SK-N-SH (cell line): ENCODE measurements around the gene PPP1R16B. TPM values are rescaled to one million over a fixed set of nuclear protein-coding genes. Genes with fewer than 3 reads are reported as not detected.

Experiments
- CTCF ChIA-PET: fragments of 300-600, 350-600 bp; formaldehyde crosslinking; extraction: SDS; loops from one replicate; lab custom pipeline; 2021; lab: Yijun Ruan, JAX
- POLR2A ChIA-PET: fragments of 350-600 bp; sonication (Branson Sonifier 250); formaldehyde crosslinking; extraction: SDS; loops from one replicate; lab custom pipeline; 2020; ENCODE audit warnings: antibody characterized with exemption, inconsistent platforms; lab: Yijun Ruan, JAX
- DNase-seq: peaks from one replicate; pipeline ENCODE4 v3.0.0; 2012
- H2AFZ ChIP-seq: fragments of 200-600 bp; sonication (generic); 2 replicates; pipeline ENCODE4 v1.8.1; 2016; ENCODE audit warnings: antibody characterized with exemption, mild to moderate bottlenecking, low read depth
- H3F3A ChIP-seq: fragments of 200-600 bp; sonication (generic); replicated peaks from 2 replicates; pipeline ENCODE3; 2016; ENCODE audit warnings: antibody characterized with exemption, mild to moderate bottlenecking; ENCODE audit not compliant: insufficient read depth
- H3K27ac ChIP-seq, 2 experiments: fragments of 200-500 bp in 1 of 2; fragments of 200-600 bp in 1 of 2; sonication (Bioruptor generic) in 1 of 2; sonication (generic), shearing (Covaris generic) in 1 of 2; 2 replicates each; pipeline versions ENCODE4 v1.5.1 to v1.6.1; 2014 to 2016; ENCODE audit warnings: low read depth in 2 of 2, inconsistent platforms in 1 of 2, low read length in 1 of 2, mild to moderate bottlenecking in 1 of 2, mixed read lengths in 1 of 2
- H3K27me3 ChIP-seq: fragments of 200-600 bp; sonication (generic), shearing (Covaris generic); 2 replicates; pipeline ENCODE4 v1.6.1; 2016; ENCODE audit warnings: mixed run types; ENCODE audit not compliant: insufficient read depth
- H3K36me3 ChIP-seq, 2 experiments: fragments of 200-500 bp in 1 of 2; fragments of 200-600 bp in 1 of 2; sonication (Bioruptor generic) in 1 of 2; sonication (generic) in 1 of 2; replicated peaks in 1 of 2; 2 replicates each; pipeline versions ENCODE3 to v1.5.1; 2014 to 2016; ENCODE audit warnings: low read length in 1 of 2, mild to moderate bottlenecking in 1 of 2; ENCODE audit not compliant: insufficient read depth in 2 of 2, control insufficient read depth in 1 of 2
- H3K4me1 ChIP-seq, 2 experiments: fragments of 200-500 bp in 1 of 2; fragments of 200-600 bp in 1 of 2; sonication (Bioruptor generic) in 1 of 2; sonication (generic), shearing (Covaris generic) in 1 of 2; 2 replicates each; pipeline versions ENCODE4 v1.5.1 to v1.6.1; 2014 to 2016; ENCODE audit warnings: low read depth in 1 of 2, low read length in 1 of 2, mixed run types in 1 of 2; ENCODE audit not compliant: insufficient read depth in 2 of 2, control insufficient read depth in 1 of 2
- H3K4me2 ChIP-seq: fragments of 200-600 bp; sonication (generic), shearing (Covaris generic); 2 replicates; pipeline ENCODE4 v1.6.1; 2017; ENCODE audit warnings: mixed run types
- H3K4me3 ChIP-seq, 2 experiments: fragments of 200-500 bp in 1 of 2; fragments of 200-600 bp in 1 of 2; sonication (Bioruptor generic) in 1 of 2; sonication (generic), shearing (Covaris generic) in 1 of 2; 2 replicates each; pipeline versions ENCODE4 v1.5.1 to v1.8.1; 2014 to 2016; ENCODE audit warnings: low read depth in 2 of 2, inconsistent platforms in 1 of 2, low read length in 1 of 2, mild to moderate bottlenecking in 1 of 2, mixed read lengths in 1 of 2, moderate library complexity in 1 of 2
- H3K79me2 ChIP-seq: fragments of 200-600 bp; sonication (generic); 2 replicates; pipeline ENCODE4 v1.8.1; 2017; ENCODE audit warnings: mild to moderate bottlenecking; ENCODE audit not compliant: insufficient read depth
- H3K9ac ChIP-seq: fragments of 200-600 bp; sonication (generic); 2 replicates; pipeline ENCODE4 v1.6.1; 2017; ENCODE audit warnings: mixed run types
- H3K9me2 ChIP-seq: fragments of 200-600 bp; sonication (generic); 2 replicates; pipeline ENCODE4 v1.6.1; 2017; ENCODE audit warnings: mixed run types
- H3K9me3 ChIP-seq: fragments of 200-600 bp; sonication (generic); 2 replicates; pipeline ENCODE4 v1.6.1; 2017; ENCODE audit warnings: mixed run types, mild to moderate bottlenecking, moderate library complexity
- H4K20me1 ChIP-seq: fragments of 200-600 bp; sonication (generic); 2 replicates; pipeline ENCODE4 v1.6.1; 2017; ENCODE audit warnings: mild to moderate bottlenecking, mixed run types; ENCODE audit not compliant: insufficient read depth
- CHD2 ChIP-seq: fragments of 150-350 bp; IDR thresholded peaks from 2 replicates; pipeline ENCODE4 v1.6.1; 2018; ENCODE audit warnings: low read length; ENCODE audit not compliant: partially characterized antibody
- EP300 ChIP-seq, 2 experiments: IDR thresholded peaks; 2 replicates each; pipeline versions ENCODE4 v1.4.0 to v1.6.1; 2012; ENCODE audit warnings: borderline replicate concordance in 1 of 2, low read depth in 1 of 2, low read length in 1 of 2
- FOSL2 ChIP-seq: IDR thresholded peaks from 2 replicates; pipeline ENCODE4 v1.4.0; 2012; ENCODE audit warnings: low read depth, mild to moderate bottlenecking, moderate library complexity, borderline replicate concordance
- GATA2 ChIP-seq: sonication (generic); formaldehyde crosslinking; IDR thresholded peaks from 2 replicates; pipeline ENCODE4 v1.5.0; 2020; ENCODE audit warnings: mild to moderate bottlenecking, missing genetic modification reagents
- MEF2A ChIP-seq: IDR thresholded peaks from 2 replicates; pipeline ENCODE4 v1.4.0; 2012; ENCODE audit warnings: low read depth, borderline replicate concordance
- POLR2AphosphoS5 ChIP-seq: IDR thresholded peaks from 2 replicates; pipeline ENCODE4 v1.6.1; 2012; ENCODE audit warnings: low read depth, low read length
- RCOR1 ChIP-seq: fragments of 150-350 bp; IDR thresholded peaks from 2 replicates; pipeline ENCODE4 v1.6.1; 2017; ENCODE audit warnings: antibody characterized with exemption, low read length
- RXRA ChIP-seq: IDR thresholded peaks from 2 replicates; pipeline ENCODE4 v1.4.0; 2012; ENCODE audit warnings: low read depth, mild to moderate bottlenecking, borderline replicate concordance
- WGBS: methylation state at CpG from one replicate; pipeline ENCODE4 v1.1.6; 2017; ENCODE audit warnings: low lambda C conversion rate; 5-methylcytosine and 5-hydroxymethylcytosine counted together
- polyA plus RNA-seq, 3 experiments: library from polyadenylated mRNA; depleted of rRNA; stranded (reverse); fragments of >200 nt; gene quantifications; 2 replicates each; pipeline ENCODE4 v1.2.3, GENCODE V29; 2012
- TF ChIP-seq, protein P1 (sequence below): IDR thresholded peaks from 2 replicates; pipeline ENCODE4; 2012
- TF ChIP-seq, protein P2 (sequence below): IDR thresholded peaks from 2 replicates; pipeline ENCODE4 v1.4.0; 2012; ENCODE audit warnings: low read depth, borderline replicate concordance
- TF ChIP-seq, protein P3 (sequence below): IDR thresholded peaks from 2 replicates; pipeline ENCODE4 v1.6.1; 2012; ENCODE audit warnings: mild to moderate bottlenecking, low read depth, low read length, moderate library complexity

The PPP1R16B gene
- polyA plus RNA-seq, 1 of the 3 experiments (the other 2 are of a cell fraction) = 0.28 TPM

DNA sequence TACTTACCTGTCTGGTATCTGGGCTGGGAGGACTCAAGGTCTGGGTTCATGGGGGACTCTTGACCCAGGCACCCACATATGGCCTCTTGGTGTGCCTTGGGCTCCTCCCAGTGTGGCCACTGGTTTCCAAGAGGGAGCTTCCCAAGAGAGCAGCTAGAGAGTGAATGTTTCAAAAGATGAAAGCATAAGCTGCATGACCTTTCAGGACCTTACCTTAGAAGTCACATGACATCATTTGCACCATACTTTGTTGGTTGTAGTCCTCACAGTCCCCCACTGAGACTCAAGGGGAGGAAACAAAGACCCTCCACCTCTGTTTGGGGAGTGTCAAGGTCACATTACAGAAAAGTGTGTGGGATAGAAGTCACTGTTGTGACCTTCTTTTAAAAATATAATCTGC, 43.3 kb upstream of the PPP1R16B start (continued):
- TF ChIP-seq, protein P1, sequence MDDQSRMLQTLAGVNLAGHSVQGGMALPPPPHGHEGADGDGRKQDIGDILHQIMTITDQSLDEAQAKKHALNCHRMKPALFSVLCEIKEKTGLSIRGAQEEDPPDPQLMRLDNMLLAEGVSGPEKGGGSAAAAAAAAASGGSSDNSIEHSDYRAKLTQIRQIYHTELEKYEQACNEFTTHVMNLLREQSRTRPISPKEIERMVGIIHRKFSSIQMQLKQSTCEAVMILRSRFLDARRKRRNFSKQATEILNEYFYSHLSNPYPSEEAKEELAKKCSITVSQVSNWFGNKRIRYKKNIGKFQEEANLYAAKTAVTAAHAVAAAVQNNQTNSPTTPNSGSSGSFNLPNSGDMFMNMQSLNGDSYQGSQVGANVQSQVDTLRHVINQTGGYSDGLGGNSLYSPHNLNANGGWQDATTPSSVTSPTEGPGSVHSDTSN = no peak
- TF ChIP-seq RCOR1 = no peak

DNA sequence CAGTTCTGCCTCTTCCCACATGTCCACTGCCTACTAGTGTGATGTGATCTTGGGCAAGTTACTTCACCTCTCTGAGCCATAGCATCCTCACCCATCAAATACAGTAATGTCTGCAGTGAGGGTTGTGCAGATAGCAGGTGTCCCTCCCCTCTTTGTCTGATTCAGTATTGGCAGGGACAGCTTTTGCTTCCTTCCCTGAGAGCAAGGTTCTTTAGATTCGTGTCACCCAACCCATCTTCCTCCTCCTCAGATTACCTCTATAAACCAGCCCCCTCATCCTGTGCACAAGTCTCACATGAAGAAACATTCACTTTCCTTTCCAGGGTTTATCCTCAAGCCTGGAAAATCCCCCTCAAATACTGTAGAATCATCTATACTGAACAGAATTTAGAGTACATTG, 41.9 kb upstream of the PPP1R16B start:
- ChIA-PET CTCF (interaction anchor here (0.6 to 13.5 kb wide), 3 partner anchors 13 to 118 kb away, joined by 3 to 99 read pairs (median 3); partner anchors contain the start of gene ACTR5), POLR2A (no interaction called here)
- 73% methylated on average over 1 of the region's 1 CpG for WGBS

More for the DNA sequence above, 41.9 kb upstream of the PPP1R16B start:
- Histone ChIP-seq H3K27ac (no peak overlapping the region), H3K4me3 (no peak overlapping the region), H3K9me2 (no peaks in the 10 kb centered on the region), H3F3A (no peaks in the 10 kb centered on the region), H2AFZ (no peak overlapping the region), H3K4me1 (peaks cover 0 to 9% of the 10 kb centered on the region in 2 experiments; a peak in 1 of 4 replicates), H3K36me3 (peaks cover 17 to 81% of the 10 kb centered on the region in 2 experiments), H3K79me2 (no peaks in the 10 kb centered on the region), H3K27me3 (no peaks in the 10 kb centered on the region), H3K9me3 (no peaks in the 10 kb centered on the region), H4K20me1 (no peaks in the 10 kb centered on the region), H3K4me2 (no peak overlapping the region), H3K9ac (no peak overlapping the region)
- DNase-seq = no peak
- no peak for TF ChIP-seq MEF2A
- TF ChIP-seq, protein P2, sequence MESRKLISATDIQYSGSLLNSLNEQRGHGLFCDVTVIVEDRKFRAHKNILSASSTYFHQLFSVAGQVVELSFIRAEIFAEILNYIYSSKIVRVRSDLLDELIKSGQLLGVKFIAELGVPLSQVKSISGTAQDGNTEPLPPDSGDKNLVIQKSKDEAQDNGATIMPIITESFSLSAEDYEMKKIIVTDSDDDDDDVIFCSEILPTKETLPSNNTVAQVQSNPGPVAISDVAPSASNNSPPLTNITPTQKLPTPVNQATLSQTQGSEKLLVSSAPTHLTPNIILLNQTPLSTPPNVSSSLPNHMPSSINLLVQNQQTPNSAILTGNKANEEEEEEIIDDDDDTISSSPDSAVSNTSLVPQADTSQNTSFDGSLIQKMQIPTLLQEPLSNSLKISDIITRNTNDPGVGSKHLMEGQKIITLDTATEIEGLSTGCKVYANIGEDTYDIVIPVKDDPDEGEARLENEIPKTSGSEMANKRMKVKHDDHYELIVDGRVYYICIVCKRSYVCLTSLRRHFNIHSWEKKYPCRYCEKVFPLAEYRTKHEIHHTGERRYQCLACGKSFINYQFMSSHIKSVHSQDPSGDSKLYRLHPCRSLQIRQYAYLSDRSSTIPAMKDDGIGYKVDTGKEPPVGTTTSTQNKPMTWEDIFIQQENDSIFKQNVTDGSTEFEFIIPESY = no peak
- no peak for TF ChIP-seq RXRA
- TF ChIP-seq EP300 (IDR thresholded peaks at IDR 0.05; ENCODE audit: borderline replicate concordance in 1 of 2, low read depth in 1 of 2, low read length in 1 of 2) = no peak
- no peak for TF ChIP-seq POLR2AphosphoS5
- no peak for TF ChIP-seq FOSL2
- TF ChIP-seq RCOR1 = no peak
- no peak for TF ChIP-seq CHD2
- no peak for TF ChIP-seq GATA2 (CRISPR knock-in tag)
- TF ChIP-seq, protein P3, sequence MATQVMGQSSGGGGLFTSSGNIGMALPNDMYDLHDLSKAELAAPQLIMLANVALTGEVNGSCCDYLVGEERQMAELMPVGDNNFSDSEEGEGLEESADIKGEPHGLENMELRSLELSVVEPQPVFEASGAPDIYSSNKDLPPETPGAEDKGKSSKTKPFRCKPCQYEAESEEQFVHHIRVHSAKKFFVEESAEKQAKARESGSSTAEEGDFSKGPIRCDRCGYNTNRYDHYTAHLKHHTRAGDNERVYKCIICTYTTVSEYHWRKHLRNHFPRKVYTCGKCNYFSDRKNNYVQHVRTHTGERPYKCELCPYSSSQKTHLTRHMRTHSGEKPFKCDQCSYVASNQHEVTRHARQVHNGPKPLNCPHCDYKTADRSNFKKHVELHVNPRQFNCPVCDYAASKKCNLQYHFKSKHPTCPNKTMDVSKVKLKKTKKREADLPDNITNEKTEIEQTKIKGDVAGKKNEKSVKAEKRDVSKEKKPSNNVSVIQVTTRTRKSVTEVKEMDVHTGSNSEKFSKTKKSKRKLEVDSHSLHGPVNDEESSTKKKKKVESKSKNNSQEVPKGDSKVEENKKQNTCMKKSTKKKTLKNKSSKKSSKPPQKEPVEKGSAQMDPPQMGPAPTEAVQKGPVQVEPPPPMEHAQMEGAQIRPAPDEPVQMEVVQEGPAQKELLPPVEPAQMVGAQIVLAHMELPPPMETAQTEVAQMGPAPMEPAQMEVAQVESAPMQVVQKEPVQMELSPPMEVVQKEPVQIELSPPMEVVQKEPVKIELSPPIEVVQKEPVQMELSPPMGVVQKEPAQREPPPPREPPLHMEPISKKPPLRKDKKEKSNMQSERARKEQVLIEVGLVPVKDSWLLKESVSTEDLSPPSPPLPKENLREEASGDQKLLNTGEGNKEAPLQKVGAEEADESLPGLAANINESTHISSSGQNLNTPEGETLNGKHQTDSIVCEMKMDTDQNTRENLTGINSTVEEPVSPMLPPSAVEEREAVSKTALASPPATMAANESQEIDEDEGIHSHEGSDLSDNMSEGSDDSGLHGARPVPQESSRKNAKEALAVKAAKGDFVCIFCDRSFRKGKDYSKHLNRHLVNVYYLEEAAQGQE = no peak
